H9 (cell line): ENCODE data around the gene HAUS1. TPM values are rescaled to one million over a fixed set of nuclear protein-coding genes. Genes with fewer than 3 reads are reported as not detected.

Experiments
- DNase-seq: peaks from one replicate; pipeline ENCODE4 v3.0.0-alpha.2; 2017
- H2AFZ ChIP-seq: one replicate; pipeline ENCODE4 v1.6.1; 2013; ENCODE audit warnings: mild to moderate bottlenecking, low read length, control low read depth, moderate library complexity
- H2AK5ac ChIP-seq: 2 replicates; pipeline ENCODE4 v1.6.1; 2013; ENCODE audit warnings: low read length, control low read depth, mixed read lengths; ENCODE audit not compliant: insufficient read length
- H2BK120ac ChIP-seq: one replicate; pipeline ENCODE4 v1.6.1; 2013; ENCODE audit warnings: low read depth, mild to moderate bottlenecking, low read length, control low read depth, inconsistent platforms; ENCODE audit not compliant: poor library complexity, severe bottlenecking
- H2BK12ac ChIP-seq: 2 replicates; pipeline ENCODE4 v1.6.1; 2013; ENCODE audit warnings: low read length, control low read depth, mixed read lengths, low read depth; ENCODE audit not compliant: insufficient read length
- H2BK15ac ChIP-seq: 2 replicates; pipeline ENCODE4 v1.6.1; 2013; ENCODE audit warnings: low read depth, low read length, control low read depth
- H2BK20ac ChIP-seq: one replicate; pipeline ENCODE4 v1.6.1; 2013; ENCODE audit warnings: low read depth, mild to moderate bottlenecking, low read length, control low read depth, inconsistent platforms; ENCODE audit not compliant: poor library complexity, severe bottlenecking
- H2BK5ac ChIP-seq: 2 replicates; pipeline ENCODE4 v1.6.1; 2013; ENCODE audit warnings: low read length, control low read depth, mixed read lengths; ENCODE audit not compliant: insufficient read length
- H3K14ac ChIP-seq: 2 replicates; pipeline ENCODE4 v1.6.1; 2013; ENCODE audit warnings: low read length, control low read depth; ENCODE audit not compliant: insufficient read depth
- H3K18ac ChIP-seq: 2 replicates; pipeline ENCODE4 v1.6.1; 2013; ENCODE audit warnings: low read depth, mild to moderate bottlenecking, mixed read lengths, low read length, control low read depth; ENCODE audit not compliant: insufficient read length
- H3K23ac ChIP-seq: 2 replicates; pipeline ENCODE4 v1.6.1; 2013; ENCODE audit warnings: low read length, control low read depth, mixed read lengths, low read depth; ENCODE audit not compliant: insufficient read length
- H3K23me2 ChIP-seq: 2 replicates; pipeline ENCODE4 v1.6.1; 2013; ENCODE audit warnings: low read depth, mild to moderate bottlenecking, mixed read lengths, low read length, control low read depth; ENCODE audit not compliant: insufficient read length, poor library complexity, severe bottlenecking
- H3K27ac ChIP-seq: 2 replicates; pipeline ENCODE4 v1.5.1; 2013; ENCODE audit warnings: low read length, control low read depth, mixed read lengths, low read depth; ENCODE audit not compliant: insufficient read length
- H3K27me3 ChIP-seq: 2 replicates; pipeline ENCODE4 v1.6.1; 2013; ENCODE audit warnings: low read length, control low read depth, inconsistent platforms; ENCODE audit not compliant: insufficient read depth
- H3K4ac ChIP-seq: 2 replicates; pipeline ENCODE4 v1.6.1; 2013; ENCODE audit warnings: low read depth, mild to moderate bottlenecking, control low read depth, inconsistent platforms, low read length, moderate library complexity
- H3K4me1 ChIP-seq: 2 replicates; pipeline ENCODE4 v1.6.1; 2013; ENCODE audit warnings: low read length, control low read depth, inconsistent platforms; ENCODE audit not compliant: insufficient read depth
- H3K4me2 ChIP-seq: 2 replicates; pipeline ENCODE4 v1.6.1; 2013; ENCODE audit warnings: low read length, control low read depth, mixed read lengths; ENCODE audit not compliant: insufficient read length, insufficient read depth
- H3K56ac ChIP-seq: 2 replicates; pipeline ENCODE4 v1.6.1; 2013; ENCODE audit warnings: low read depth, mild to moderate bottlenecking, mixed read lengths, low read length, control low read depth; ENCODE audit not compliant: insufficient read length
- H3K79me1 ChIP-seq: 2 replicates; pipeline ENCODE4 v1.6.1; 2013; ENCODE audit warnings: low read depth, mild to moderate bottlenecking, moderate library complexity, low read length, control low read depth, inconsistent platforms; ENCODE audit not compliant: insufficient read depth, poor library complexity, severe bottlenecking
- H3K79me2 ChIP-seq: 2 replicates; pipeline ENCODE4 v1.6.1; 2013; ENCODE audit warnings: low read length, control low read depth, inconsistent platforms; ENCODE audit not compliant: insufficient read depth
- H3K9ac ChIP-seq: 2 replicates; pipeline ENCODE4 v1.6.1; 2013; ENCODE audit warnings: low read length, control low read depth, mixed read lengths; ENCODE audit not compliant: insufficient read length; ENCODE audit errors: extremely low read depth
- H3K9me3 ChIP-seq: one replicate; pipeline ENCODE4 v1.6.1; 2013; ENCODE audit warnings: low read depth, low read length, inconsistent platforms; ENCODE audit not compliant: control insufficient read depth
- H3T11ph ChIP-seq: one replicate; pipeline ENCODE4 v1.6.1; 2013; ENCODE audit warnings: mild to moderate bottlenecking, low read length, control low read depth, inconsistent platforms
- H4K20me1 ChIP-seq: one replicate; pipeline ENCODE4 v1.6.1; 2013; ENCODE audit not compliant: control insufficient read depth, insufficient read length, insufficient read depth
- H4K5ac ChIP-seq: 2 replicates; pipeline ENCODE4 v1.6.1; 2013; ENCODE audit warnings: low read depth, mild to moderate bottlenecking, mixed read lengths, low read length, control low read depth; ENCODE audit not compliant: insufficient read length
- H4K8ac ChIP-seq: replicated peaks from 2 replicates; pipeline ENCODE4 v1.6.1; 2013; ENCODE audit warnings: low read length, control low read depth, mixed read lengths, low read depth; ENCODE audit not compliant: insufficient read length
- H4K91ac ChIP-seq: 2 replicates; pipeline ENCODE4 v1.6.1; 2013; ENCODE audit warnings: low read depth, mild to moderate bottlenecking, moderate library complexity, mixed read lengths, low read length, control low read depth; ENCODE audit not compliant: insufficient read length
- H3K27ac Mint-ChIP-seq, 3 experiments: 2 replicates in 2 of 3; 3 replicates in 1 of 3; pipeline ENCODE4 v1.8.0; 2020 to 2021; ENCODE audit warnings: mixed read lengths in 3 of 3, mild to moderate bottlenecking in 1 of 3, moderate library complexity in 1 of 3
- H3K27me3 Mint-ChIP-seq: 2 replicates; pipeline ENCODE4 v1.8.0; 2021; ENCODE audit warnings: low read depth, mild to moderate bottlenecking, moderate library complexity, mixed read lengths
- H3K36me3 Mint-ChIP-seq, 3 experiments: 2 replicates in 2 of 3; 3 replicates in 1 of 3; pipeline ENCODE4 v1.8.0; 2020 to 2021; ENCODE audit warnings: low read depth in 3 of 3, mixed read lengths in 3 of 3; ENCODE audit not compliant: insufficient read depth in 1 of 3
- H3K4me1 Mint-ChIP-seq, 2 experiments: 2 replicates each; pipeline ENCODE4 v1.8.0; 2020; ENCODE audit warnings: mixed read lengths in 2 of 2
- H3K4me3 Mint-ChIP-seq, 2 experiments: 2 replicates in 1 of 2; 3 replicates in 1 of 2; pipeline ENCODE4 v1.8.0; 2020 to 2021; ENCODE audit warnings: mild to moderate bottlenecking in 2 of 2, mixed read lengths in 2 of 2, moderate library complexity in 1 of 2
- H3K9me3 Mint-ChIP-seq, 2 experiments: 2 replicates in 1 of 2; 3 replicates in 1 of 2; pipeline ENCODE4 v1.8.0; 2020; ENCODE audit warnings: mild to moderate bottlenecking in 2 of 2, mixed read lengths in 2 of 2, moderate library complexity in 1 of 2
- WGBS: extraction: QIAGEN DNeasy Blood & Tissue Kit; methylation state at CpG from one replicate; pipeline ENCODE4 v1.1.7; 2013; ENCODE audit warnings: missing lambda C conversion rate, low lambda C conversion rate, mixed read lengths; ENCODE audit not compliant: insufficient read length; ENCODE audit errors: extremely low coverage; 5-methylcytosine and 5-hydroxymethylcytosine counted together
- total RNA-seq: library from RNA; stranded (reverse); gene quantifications from 2 replicates; pipeline ENCODE4 v1.2.1, GENCODE V29; 2021
- TF ChIP-seq, protein P1 (sequence below): fragments of 200-600 bp; sonication (generic); conservative IDR thresholded peaks from 3 replicates; pipeline ENCODE4 v1.8.0; 2021; ENCODE audit warnings: antibody characterized with exemption, mild to moderate bottlenecking

Gene HAUS1
- total RNA-seq, 1 experiment from 2014 or later: 87.0 TPM

DNA sequence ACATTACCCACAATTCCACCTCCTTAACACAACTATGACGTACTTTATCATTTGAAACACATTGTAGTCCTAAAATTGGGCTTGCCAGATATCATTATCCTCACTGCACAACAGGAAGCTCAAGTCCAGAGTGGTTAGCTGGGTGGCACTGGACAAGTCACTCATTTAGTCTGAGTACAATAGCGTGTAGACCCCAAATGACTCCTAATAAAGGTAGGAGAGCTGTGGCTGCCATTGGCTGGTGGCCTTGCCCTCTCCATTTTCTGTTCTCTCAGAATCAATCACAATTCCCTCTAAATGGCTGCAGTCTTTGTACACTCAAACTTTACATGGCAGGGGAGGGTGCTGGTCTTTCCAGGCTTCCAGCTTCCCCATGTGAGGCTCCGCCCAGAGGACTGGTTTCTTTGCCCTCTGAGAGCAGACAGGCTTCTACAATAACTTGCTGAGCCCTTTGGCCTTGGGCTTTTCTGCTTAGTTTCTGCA lies 43.8 kb upstream of the HAUS1 start:
- no peak overlapping the region for H3K4me2 ChIP-seq
- TF ChIP-seq, protein P1, sequence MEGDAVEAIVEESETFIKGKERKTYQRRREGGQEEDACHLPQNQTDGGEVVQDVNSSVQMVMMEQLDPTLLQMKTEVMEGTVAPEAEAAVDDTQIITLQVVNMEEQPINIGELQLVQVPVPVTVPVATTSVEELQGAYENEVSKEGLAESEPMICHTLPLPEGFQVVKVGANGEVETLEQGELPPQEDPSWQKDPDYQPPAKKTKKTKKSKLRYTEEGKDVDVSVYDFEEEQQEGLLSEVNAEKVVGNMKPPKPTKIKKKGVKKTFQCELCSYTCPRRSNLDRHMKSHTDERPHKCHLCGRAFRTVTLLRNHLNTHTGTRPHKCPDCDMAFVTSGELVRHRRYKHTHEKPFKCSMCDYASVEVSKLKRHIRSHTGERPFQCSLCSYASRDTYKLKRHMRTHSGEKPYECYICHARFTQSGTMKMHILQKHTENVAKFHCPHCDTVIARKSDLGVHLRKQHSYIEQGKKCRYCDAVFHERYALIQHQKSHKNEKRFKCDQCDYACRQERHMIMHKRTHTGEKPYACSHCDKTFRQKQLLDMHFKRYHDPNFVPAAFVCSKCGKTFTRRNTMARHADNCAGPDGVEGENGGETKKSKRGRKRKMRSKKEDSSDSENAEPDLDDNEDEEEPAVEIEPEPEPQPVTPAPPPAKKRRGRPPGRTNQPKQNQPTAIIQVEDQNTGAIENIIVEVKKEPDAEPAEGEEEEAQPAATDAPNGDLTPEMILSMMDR: no peak
- no peak overlapping the region for H2BK15ac ChIP-seq

More for the DNA sequence above, 43.8 kb upstream of the HAUS1 start:
- H3K27ac ChIP-seq: no peak overlapping the region
- no peak overlapping the region for H2AK5ac ChIP-seq
- no peak overlapping the region for H3T11ph ChIP-seq
- no peak overlapping the region for H2AFZ ChIP-seq
- no peaks in the 10 kb centered on the region for H3K79me2 ChIP-seq
- 100% methylated on average over 1 of the region's 3 CpGs for WGBS
- peaks cover 0 to 5% of the 10 kb centered on the region in 2 experiments; a peak in 1 of 4 replicates for H3K4me1 Mint-ChIP-seq
- H3K4me3 Mint-ChIP-seq: no peak overlapping the region
- H3K9me3 ChIP-seq: no peaks in the 10 kb centered on the region
- no peaks in the 10 kb centered on the region for H4K20me1 ChIP-seq
- H2BK20ac ChIP-seq: no peak overlapping the region
- H3K36me3 Mint-ChIP-seq: no peaks in the 10 kb centered on the region
- no peak overlapping the region for H4K8ac ChIP-seq
- H3K23ac ChIP-seq: no peak overlapping the region
- H3K9me3 Mint-ChIP-seq: no peaks in the 10 kb centered on the region
- no peak overlapping the region for H4K5ac ChIP-seq
- no peaks in the 10 kb centered on the region for H3K79me1 ChIP-seq
- H3K27me3 ChIP-seq: no peaks in the 10 kb centered on the region
- H3K27ac Mint-ChIP-seq: no peak overlapping the region
- H2BK120ac ChIP-seq: no peak overlapping the region
- no peak for DNase-seq
- no peak overlapping the region for H3K4ac ChIP-seq
- no peaks in the 10 kb centered on the region; the same call in 1 of the 2 replicates for H3K27me3 Mint-ChIP-seq
- H2BK12ac ChIP-seq: no peak overlapping the region
- no peaks in the 10 kb centered on the region for H3K4me1 ChIP-seq
- H3K18ac ChIP-seq: no peak overlapping the region
- H2BK5ac ChIP-seq: no peak overlapping the region
- H3K23me2 ChIP-seq: no peaks in the 10 kb centered on the region
- no peak overlapping the region for H4K91ac ChIP-seq
- no peak overlapping the region for H3K56ac ChIP-seq
- no peak overlapping the region for H3K14ac ChIP-seq
- no peak overlapping the region for H3K9ac ChIP-seq
